K562 (cell line): ENCODE measurements around the gene STX12. TPM values are rescaled to one million over a fixed set of nuclear protein-coding genes. Genes with fewer than 3 reads are reported as not detected.
A peak's percentile ranks its signal among the peaks of the same experiment; 100 is the strongest.

Experiments
- BCLAF1 ChIP-seq, 2 experiments: fragments of 450-650 bp in 1 of 2; IDR thresholded peaks; 2 replicates each; pipeline ENCODE4 v1.6.1; 2011 to 2017; ENCODE audit warnings: low read depth in 2 of 2, antibody characterized with exemption in 1 of 2, borderline replicate concordance in 1 of 2, low read length in 1 of 2, mild to moderate bottlenecking in 1 of 2, mixed read lengths in 1 of 2; ENCODE audit not compliant: control insufficient read depth in 1 of 2
- ESRRA ChIP-seq: fragments of 450-650 bp; IDR thresholded peaks from 2 replicates; pipeline ENCODE4 v1.6.1; 2014; ENCODE audit warnings: low read depth, mild to moderate bottlenecking, moderate library complexity, borderline replicate concordance
- KAT8 ChIP-seq: fragments of 450-650 bp; IDR thresholded peaks from 2 replicates; pipeline ENCODE4 v1.6.1; 2016; ENCODE audit warnings: low read depth, mild to moderate bottlenecking
- MAFG ChIP-seq: fragments of 450-650 bp; conservative IDR thresholded peaks from 2 replicates; pipeline ENCODE4 v1.6.1; 2016; ENCODE audit warnings: missing genetic modification characterization, missing compliant biosample characterization
- RAD21 ChIP-seq, 2 experiments: fragments of 250-450 bp in 1 of 2; fragments of 450-650 bp in 1 of 2; sonication (Bioruptor Pico) in 1 of 2; formaldehyde crosslinking in 1 of 2; IDR thresholded peaks in 1 of 2; conservative IDR thresholded peaks in 1 of 2; 2 replicates each; pipeline versions ENCODE4 v1.4.0 to v1.8.0; 2020 to 2022; ENCODE audit warnings: mild to moderate bottlenecking in 2 of 2, moderate library complexity in 1 of 2
- SIN3A ChIP-seq, 2 experiments: fragments of 150-350 bp in 1 of 2; IDR thresholded peaks; 2 replicates each; pipeline ENCODE4 v1.6.1; 2011 to 2016; ENCODE audit warnings: borderline replicate concordance in 2 of 2, low read depth in 2 of 2, low read length in 2 of 2, mild to moderate bottlenecking in 2 of 2, moderate library complexity in 2 of 2; ENCODE audit not compliant: control insufficient read depth in 1 of 2
- SNAPC5 ChIP-seq: fragments of 250-450 bp; sonication (Bioruptor Pico); IDR thresholded peaks from 2 replicates; pipeline ENCODE4 v1.8.0; 2021; ENCODE audit warnings: moderate library complexity, mild to moderate bottlenecking, inconsistent platforms
- SRSF1 ChIP-seq: fragments of 200-400 bp; formaldehyde crosslinking; IDR thresholded peaks from 2 replicates; pipeline ENCODE4 v1.6.1; 2017; ENCODE audit warnings: mild to moderate bottlenecking, low read depth, low read length, moderate library complexity
- TARDBP ChIP-seq: fragments of 450-650 bp; IDR thresholded peaks from 2 replicates; pipeline ENCODE4 v1.6.1; 2016
- YY1 ChIP-seq, 3 experiments: IDR thresholded peaks; 2 replicates each; pipeline ENCODE4 v1.6.1; 2011; ENCODE audit warnings: low read length in 2 of 3, mild to moderate bottlenecking in 2 of 3, moderate library complexity in 2 of 3, borderline replicate concordance in 1 of 3, control low read depth in 1 of 3, low read depth in 1 of 3; ENCODE audit not compliant: insufficient read depth in 3 of 3, insufficient replicate concordance in 2 of 3, control insufficient read depth in 1 of 3, insufficient read length in 1 of 3; ENCODE audit errors: extremely low read depth in 1 of 3
- ZBED1 ChIP-seq: IDR thresholded peaks from 2 replicates; pipeline ENCODE4 v1.6.1; 2014
- ZBTB12 ChIP-seq: fragments of 250-450 bp; sonication (Bioruptor Pico); IDR thresholded peaks from 2 replicates; pipeline ENCODE4 v1.4.0; 2020
- ZKSCAN1 ChIP-seq: fragments of 150-350 bp; IDR thresholded peaks from 2 replicates; pipeline ENCODE4 v1.6.1; 2016; ENCODE audit warnings: low read depth, low read length
- ZKSCAN3 ChIP-seq: fragments of 250-450 bp; sonication (Bioruptor Pico); IDR thresholded peaks from 2 replicates; pipeline ENCODE4 v1.4.0; 2020
- ZNF217 ChIP-seq: sonication (generic); formaldehyde crosslinking; IDR thresholded peaks from 2 replicates; pipeline ENCODE4 v1.8.0; 2022; ENCODE audit warnings: mild to moderate bottlenecking, missing genetic modification reagents
- polyA plus RNA-seq, 8 experiments: library from polyadenylated mRNA; depleted of rRNA in 4 of 8; stranded (reverse) in 5 of 8; unstranded in 3 of 8; fragments of >200 nt; fragmentation: Nextera tagmentation in 2 of 8; fragmentation: Illumina TruSeq in 1 of 8; extraction: Ambion mirVana in 2 of 8; extraction: Trizol in 1 of 8; gene quantifications; 2 replicates each; pipeline versions ENCODE4 v1.2.1 to v1.2.3, GENCODE V29; 2011 to 2014; ENCODE audit warnings: inconsistent platforms in 1 of 8, missing spikeins in 1 of 8
- total RNA-seq, 7 experiments: library from RNA; depleted of rRNA in 6 of 7; stranded (reverse); fragments of >200 nt in 6 of 7; fragmentation: Illumina TruSeq in 2 of 7; extraction: Trizol in 2 of 7; gene quantifications; 2 replicates each; pipeline versions ENCODE4 v1.2.1 to v1.2.3, GENCODE V29; 2011 to 2021; ENCODE audit warnings: low replicate concordance in 1 of 7

STX12 gene
- total and polyA plus RNA-seq, 9 of the 15 experiments (the other 6 are each of a cell fraction or from before 2014, with no cell fraction given) = 16.9 to 31.3 (median 25.7) TPM

GRCh38 chr1:27772932-27773825 lies at the start of gene STX12 (continued):
- TF ChIP-seq ZBTB12 (peak; percentile 69; the same call in 1 of the 2 replicates), SNAPC5 (CRISPR knock-in tag) (no peak), ZKSCAN1 (peak; percentile 56; the same call in 1 of the 2 replicates), SRSF1 (no peak), ZKSCAN3 (CRISPR knock-in tag) (no peak), MAFG (no peak), ZNF217 (no peak), TARDBP (0 out of 2 replicates have a peak, but pooled peaks have one; percentile 69), RAD21 (CRISPR knock-in tag; conservative IDR thresholded peaks at IDR 0.05 in 1 of 2, IDR thresholded peaks at IDR 0.05 in 1 of 2) (no peak), ESRRA (no peak; the same call in 1 of the 2 replicates), YY1 (IDR thresholded peaks at IDR 0.05; ENCODE audit: borderline replicate concordance in 1 of 3, control insufficient read depth in 1 of 3, extremely low read depth in 1 of 3, insufficient read depth in 3 of 3, insufficient read length in 1 of 3, insufficient replicate concordance in 2 of 3, low read depth in 1 of 3, low read length in 2 of 3) (peak in 1 of 3 experiments; percentile 19), ZBED1 (no peak), KAT8 (no peak), BCLAF1 (IDR thresholded peaks at IDR 0.05; ENCODE audit: borderline replicate concordance in 1 of 2, control insufficient read depth in 1 of 2, low read depth in 2 of 2, low read length in 1 of 2) (no peak), SIN3A (IDR thresholded peaks at IDR 0.05; ENCODE audit: borderline replicate concordance in 2 of 2, control insufficient read depth in 1 of 2, low read depth in 2 of 2, low read length in 2 of 2) (peak; percentile 75 to 85; a peak in 2 of 4 replicates)
